Endothelial cell (in vitro differentiated cells): ENCODE measurements around the gene SERPINI2. TPM values are rescaled to one million over a fixed set of nuclear protein-coding genes. Genes with fewer than 3 reads are reported as not detected.

Experiments
- DNase-seq: peaks from one replicate; pipeline ENCODE4 v3.0.0; 2021; ENCODE audit warnings: low spot score
- H3K27ac Mint-ChIP-seq: one replicate; pipeline ENCODE4 v1.8.0; 2021; ENCODE audit warnings: mixed read lengths, inconsistent platforms; ENCODE audit not compliant: unreplicated experiment
- H3K27me3 Mint-ChIP-seq: one replicate; pipeline ENCODE4 v1.8.0; 2021; ENCODE audit warnings: mild to moderate bottlenecking, moderate library complexity, mixed read lengths, inconsistent platforms; ENCODE audit not compliant: unreplicated experiment
- H3K36me3 Mint-ChIP-seq: one replicate; pipeline ENCODE4 v1.8.0; 2021; ENCODE audit warnings: mild to moderate bottlenecking, low read depth, mixed read lengths, inconsistent platforms; ENCODE audit not compliant: unreplicated experiment
- H3K4me1 Mint-ChIP-seq: one replicate; pipeline ENCODE4 v1.8.0; 2021; ENCODE audit warnings: mild to moderate bottlenecking, mixed read lengths, inconsistent platforms; ENCODE audit not compliant: unreplicated experiment
- H3K4me3 Mint-ChIP-seq: one replicate; pipeline ENCODE4 v1.8.0; 2021; ENCODE audit warnings: mild to moderate bottlenecking, mixed read lengths, inconsistent platforms; ENCODE audit not compliant: unreplicated experiment
- H3K9me3 Mint-ChIP-seq: one replicate; pipeline ENCODE4 v1.8.0; 2021; ENCODE audit warnings: mixed read lengths, inconsistent platforms; ENCODE audit not compliant: unreplicated experiment
- long read RNA-seq: library from polyadenylated mRNA; unstranded; transcript quantifications from one replicate; pipeline ENCODE4 v2.0.0, GENCODE V29; 2020; ENCODE audit not compliant: unreplicated experiment
- total RNA-seq: library from RNA; stranded (reverse); fragmentation: NEBNext Ultra II Directional; extraction: Animal tissue kit (Norgen Biotek cat#: 25700); gene quantifications from one replicate; pipeline ENCODE4 v1.2.1, GENCODE V29; 2021; ENCODE audit not compliant: unreplicated experiment
- TF ChIP-seq, protein P1 (sequence below): fragments of 200-600 bp; sonication (generic); IDR thresholded peaks from one replicate; pipeline ENCODE4 v1.5.0; 2021; ENCODE audit warnings: antibody characterized with exemption; ENCODE audit not compliant: unreplicated experiment

The SERPINI2 gene, protein sequence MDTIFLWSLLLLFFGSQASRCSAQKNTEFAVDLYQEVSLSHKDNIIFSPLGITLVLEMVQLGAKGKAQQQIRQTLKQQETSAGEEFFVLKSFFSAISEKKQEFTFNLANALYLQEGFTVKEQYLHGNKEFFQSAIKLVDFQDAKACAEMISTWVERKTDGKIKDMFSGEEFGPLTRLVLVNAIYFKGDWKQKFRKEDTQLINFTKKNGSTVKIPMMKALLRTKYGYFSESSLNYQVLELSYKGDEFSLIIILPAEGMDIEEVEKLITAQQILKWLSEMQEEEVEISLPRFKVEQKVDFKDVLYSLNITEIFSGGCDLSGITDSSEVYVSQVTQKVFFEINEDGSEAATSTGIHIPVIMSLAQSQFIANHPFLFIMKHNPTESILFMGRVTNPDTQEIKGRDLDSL
- total RNA-seq, result not detected
- long read RNA-seq, result 0 reads

DNA sequence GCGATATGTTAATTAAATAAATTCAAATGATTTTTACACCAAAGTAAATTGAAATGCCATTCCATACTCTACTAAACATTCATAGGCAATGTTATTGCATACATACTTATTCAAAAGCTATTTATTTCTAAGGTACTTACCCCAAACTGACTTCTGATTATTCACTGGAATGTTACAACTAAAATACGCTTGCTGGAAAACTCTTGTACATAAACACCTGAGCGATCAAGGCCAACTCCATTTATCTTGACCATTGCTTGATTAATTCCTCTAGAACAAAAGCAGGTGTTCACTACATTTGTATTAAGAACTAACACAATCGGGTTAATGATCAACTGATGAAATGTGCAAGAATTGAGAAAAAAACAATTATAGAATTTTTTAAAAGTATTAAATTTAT, at the start of gene SERPINI2:
Gene SERPINI2 (minus strand): TSS at position 180 of the 400 bp plus-strand sequence. CDS start 2,208 bp downstream, outside the sequence.
- H3K4me1 Mint-ChIP-seq, result no peaks in the 10 kb centered on the region
- H3K4me3 Mint-ChIP-seq, result no peak within 1 kb of the TSS
- no peaks in the 10 kb centered on the region for H3K36me3 Mint-ChIP-seq
- no peak for DNase-seq
- TF ChIP-seq, protein P1, sequence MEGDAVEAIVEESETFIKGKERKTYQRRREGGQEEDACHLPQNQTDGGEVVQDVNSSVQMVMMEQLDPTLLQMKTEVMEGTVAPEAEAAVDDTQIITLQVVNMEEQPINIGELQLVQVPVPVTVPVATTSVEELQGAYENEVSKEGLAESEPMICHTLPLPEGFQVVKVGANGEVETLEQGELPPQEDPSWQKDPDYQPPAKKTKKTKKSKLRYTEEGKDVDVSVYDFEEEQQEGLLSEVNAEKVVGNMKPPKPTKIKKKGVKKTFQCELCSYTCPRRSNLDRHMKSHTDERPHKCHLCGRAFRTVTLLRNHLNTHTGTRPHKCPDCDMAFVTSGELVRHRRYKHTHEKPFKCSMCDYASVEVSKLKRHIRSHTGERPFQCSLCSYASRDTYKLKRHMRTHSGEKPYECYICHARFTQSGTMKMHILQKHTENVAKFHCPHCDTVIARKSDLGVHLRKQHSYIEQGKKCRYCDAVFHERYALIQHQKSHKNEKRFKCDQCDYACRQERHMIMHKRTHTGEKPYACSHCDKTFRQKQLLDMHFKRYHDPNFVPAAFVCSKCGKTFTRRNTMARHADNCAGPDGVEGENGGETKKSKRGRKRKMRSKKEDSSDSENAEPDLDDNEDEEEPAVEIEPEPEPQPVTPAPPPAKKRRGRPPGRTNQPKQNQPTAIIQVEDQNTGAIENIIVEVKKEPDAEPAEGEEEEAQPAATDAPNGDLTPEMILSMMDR, result no peak
- H3K27ac Mint-ChIP-seq, result no peak within 1 kb of the TSS
- H3K27me3 Mint-ChIP-seq, result no peaks in the 10 kb centered on the region
- no peaks in the 10 kb centered on the region for H3K9me3 Mint-ChIP-seq

DNA sequence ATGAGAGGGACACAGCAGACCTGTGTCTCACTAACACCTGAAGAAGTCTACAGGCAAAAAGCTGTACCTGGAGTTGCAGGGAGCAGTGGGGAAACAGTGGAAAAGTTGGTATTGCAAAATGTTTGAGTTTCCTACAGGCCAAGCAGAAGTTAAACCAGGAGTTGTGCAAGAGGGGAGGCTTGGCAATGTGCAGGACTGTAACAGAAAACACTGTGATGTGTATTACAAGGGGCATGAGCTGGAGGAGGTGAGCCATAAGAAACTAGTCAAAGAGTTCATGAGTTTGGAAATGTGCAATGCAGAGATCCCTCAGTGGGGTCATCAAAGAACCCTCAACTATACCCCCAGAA, 47.1 kb upstream of the SERPINI2 start:
- Mint-ChIP-seq H3K4me1 (no peaks in the 10 kb centered on the region), H3K27ac (no peak overlapping the region)

DNA sequence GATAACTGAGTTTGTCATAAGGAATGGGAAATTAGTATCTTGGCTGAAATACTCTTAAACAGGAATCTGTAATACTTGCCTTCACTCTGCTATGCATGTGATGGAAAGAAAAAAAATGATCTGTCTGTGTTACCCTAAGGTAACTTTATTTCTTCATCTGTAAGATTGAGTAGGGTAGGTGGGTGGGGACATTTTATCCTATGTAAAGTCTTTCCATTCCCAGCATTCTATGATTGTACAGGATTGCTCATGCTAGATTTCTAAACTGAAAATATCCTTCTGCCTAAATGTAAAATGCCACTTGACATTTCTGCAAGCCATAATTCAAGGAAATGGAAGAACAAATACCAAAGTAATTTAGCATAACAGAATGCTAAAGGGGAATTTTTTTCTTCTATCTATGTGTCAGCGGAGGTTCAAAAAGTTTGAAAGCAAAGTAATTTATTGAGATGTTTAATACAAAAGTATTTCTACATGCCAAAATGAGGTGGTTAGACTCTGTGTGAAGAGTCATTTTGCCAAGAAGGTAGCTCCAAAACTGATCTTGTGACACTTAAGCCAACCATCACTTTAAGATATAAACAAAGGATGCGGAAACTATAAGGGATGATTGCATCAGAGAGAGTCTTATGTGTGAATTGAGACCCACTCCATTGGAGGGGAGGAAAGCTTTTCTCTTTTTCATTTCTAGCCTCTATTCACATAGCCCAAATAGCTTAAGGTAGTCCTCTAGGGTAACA, 46.6 kb upstream of the SERPINI2 start:
- no peak for DNase-seq

More for the DNA sequence above, 47.1 kb upstream of the SERPINI2 start:
- Mint-ChIP-seq H3K27me3 (peaks cover 1% of the 10 kb centered on the region), H3K4me3 (no peak overlapping the region), H3K9me3 (no peaks in the 10 kb centered on the region), H3K36me3 (no peaks in the 10 kb centered on the region)
- no peak for DNase-seq
- TF ChIP-seq, protein P1, result no peak

DNA sequence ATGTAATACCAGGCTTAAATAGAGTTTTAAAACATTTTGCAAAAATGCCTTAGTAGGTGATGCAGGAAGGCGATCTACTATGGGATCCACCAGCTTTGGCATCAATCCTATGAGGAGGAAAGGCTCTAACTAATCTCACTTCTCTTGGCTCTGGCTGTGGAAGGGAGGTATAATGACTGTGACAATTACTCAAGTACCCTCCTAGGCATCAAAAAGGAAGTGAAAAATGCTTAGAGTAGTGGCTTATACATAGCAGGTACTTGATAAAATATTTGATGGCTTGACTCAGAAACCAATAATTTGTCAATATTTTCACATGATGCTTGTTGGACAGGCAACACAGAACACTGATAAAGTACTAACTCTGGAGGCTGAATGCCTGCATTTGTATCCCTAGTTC, 34.1 kb upstream of the SERPINI2 start:
- H3K27ac Mint-ChIP-seq, result no peak overlapping the region
- no peaks in the 10 kb centered on the region for H3K36me3 Mint-ChIP-seq

More for the DNA sequence above, 46.6 kb upstream of the SERPINI2 start:
- Mint-ChIP-seq H3K27me3 (peaks cover 1% of the 10 kb centered on the region), H3K36me3 (no peaks in the 10 kb centered on the region), H3K27ac (no peak overlapping the region), H3K4me3 (no peak overlapping the region), H3K4me1 (no peaks in the 10 kb centered on the region), H3K9me3 (no peaks in the 10 kb centered on the region)
- TF ChIP-seq, protein P1, result no peak

More for the DNA sequence above, 34.1 kb upstream of the SERPINI2 start:
- TF ChIP-seq, protein P1, result no peak
- Mint-ChIP-seq H3K9me3 (no peaks in the 10 kb centered on the region), H3K27me3 (no peaks in the 10 kb centered on the region), H3K4me1 (no peaks in the 10 kb centered on the region), H3K4me3 (no peak overlapping the region)
- DNase-seq, result no peak
